ENCODE data around the gene ARHGAP26.
A peak's percentile ranks its signal among the peaks of the same experiment; 100 is the strongest.

Gene ARHGAP26

GRCh38 chr5:143001764-143002351, 231.7 kb downstream of the ARHGAP26 start:
- H3F3A ChIP-seq (ENCODE audit: insufficient read depth, low read length), result no peaks in the 10 kb centered on the region
- no peaks in the 10 kb centered on the region for H3K79me2 ChIP-seq (ENCODE audit: insufficient read depth, low read length)
- H3K36me3 ChIP-seq (ENCODE audit: insufficient read depth, low read length), result no peaks in the 10 kb centered on the region
- H3K27ac ChIP-seq (ENCODE audit: low read depth, low read length, poor library complexity, severe bottlenecking), result peak overlapping the region; percentile 87
- peak overlapping the region; percentile 80 for H2AFZ ChIP-seq (ENCODE audit: low read length)
- TF ChIP-seq CTCF (IDR thresholded peaks at IDR 0.05; ENCODE audit: low read length) (no peak), EZH2 (IDR thresholded peaks at IDR 0.05; ENCODE audit: borderline replicate concordance, low read length) (no peak)
- no peaks in the 10 kb centered on the region for H3K27me3 ChIP-seq (ENCODE audit: insufficient read depth, low read length)
- H3K4me3 ChIP-seq (ENCODE audit: low read depth, low read length, poor library complexity, severe bottlenecking), result no peak overlapping the region
- peak overlapping the region; percentile 47 for H3K4me2 ChIP-seq (ENCODE audit: low read length)
- peak overlapping the region; percentile 44; the same call in 1 of the 2 replicates for H3K9ac ChIP-seq (ENCODE audit: low read length)
- no peaks in the 10 kb centered on the region for H3K9me2 ChIP-seq (ENCODE audit: low read depth, low read length)
- H4K20me1 ChIP-seq (ENCODE audit: insufficient read depth, low read length), result no peaks in the 10 kb centered on the region
- no peaks in the 10 kb centered on the region for H3K9me3 ChIP-seq (ENCODE audit: low read length)
- peaks cover 80% of the 10 kb centered on the region for H3K4me1 ChIP-seq (ENCODE audit: insufficient read depth, low read length, severe bottlenecking)

GRCh38 chr5:143002459-143003327, 232.5 kb downstream of the ARHGAP26 start:
- H3K4me1 ChIP-seq (ENCODE audit: insufficient read depth, low read length, severe bottlenecking), result peaks cover 84% of the 10 kb centered on the region
- no peak overlapping the region for H3K4me3 ChIP-seq (ENCODE audit: low read depth, low read length, poor library complexity, severe bottlenecking)
- H3K79me2 ChIP-seq (ENCODE audit: insufficient read depth, low read length), result no peaks in the 10 kb centered on the region
- no peaks in the 10 kb centered on the region for H3K36me3 ChIP-seq (ENCODE audit: insufficient read depth, low read length)
- H4K20me1 ChIP-seq (ENCODE audit: insufficient read depth, low read length), result no peaks in the 10 kb centered on the region
- no peaks in the 10 kb centered on the region for H3F3A ChIP-seq (ENCODE audit: insufficient read depth, low read length)
- no peaks in the 10 kb centered on the region for H3K27me3 ChIP-seq (ENCODE audit: insufficient read depth, low read length)
- H3K9me2 ChIP-seq (ENCODE audit: low read depth, low read length), result no peaks in the 10 kb centered on the region
- TF ChIP-seq CTCF (IDR thresholded peaks at IDR 0.05; ENCODE audit: low read length) (peak; percentile 88), EZH2 (IDR thresholded peaks at IDR 0.05; ENCODE audit: borderline replicate concordance, low read length) (no peak)
- H3K27ac ChIP-seq (ENCODE audit: low read depth, low read length, poor library complexity, severe bottlenecking), result peak overlapping the region; percentile 87
- peak overlapping the region; percentile 47 for H3K4me2 ChIP-seq (ENCODE audit: low read length)
- no peaks in the 10 kb centered on the region for H3K9me3 ChIP-seq (ENCODE audit: low read length)
- H3K9ac ChIP-seq (ENCODE audit: low read length), result peak overlapping the region; percentile 58
- H2AFZ ChIP-seq (ENCODE audit: low read length), result 0 out of 2 replicates have a peak overlapping the region, but pooled peaks have one; percentile 47

GRCh38 chr5:143003328-143003636, 233.1 kb downstream of the ARHGAP26 start:
- H3K79me2 ChIP-seq (ENCODE audit: insufficient read depth, low read length), result no peaks in the 10 kb centered on the region
- no peaks in the 10 kb centered on the region for H3K9me2 ChIP-seq (ENCODE audit: low read depth, low read length)
- H3K9ac ChIP-seq (ENCODE audit: low read length), result peak overlapping the region; percentile 10; the same call in 1 of the 2 replicates
- TF ChIP-seq CTCF (IDR thresholded peaks at IDR 0.05; ENCODE audit: low read length), result no peak
- no peak for TF ChIP-seq EZH2 (IDR thresholded peaks at IDR 0.05; ENCODE audit: borderline replicate concordance, low read length)
- no peaks in the 10 kb centered on the region for H3F3A ChIP-seq (ENCODE audit: insufficient read depth, low read length)
- peak overlapping the region; percentile 47; the same call in 1 of the 2 replicates for H3K4me2 ChIP-seq (ENCODE audit: low read length)
- H3K4me1 ChIP-seq (ENCODE audit: insufficient read depth, low read length, severe bottlenecking), result peaks cover 80% of the 10 kb centered on the region
- H3K27ac ChIP-seq (ENCODE audit: low read depth, low read length, poor library complexity, severe bottlenecking), result peak overlapping the region; percentile 87
- H3K4me3 ChIP-seq (ENCODE audit: low read depth, low read length, poor library complexity, severe bottlenecking), result no peak overlapping the region
- H3K27me3 ChIP-seq (ENCODE audit: insufficient read depth, low read length), result no peaks in the 10 kb centered on the region
- H3K36me3 ChIP-seq (ENCODE audit: insufficient read depth, low read length), result no peaks in the 10 kb centered on the region
- no peaks in the 10 kb centered on the region for H4K20me1 ChIP-seq (ENCODE audit: insufficient read depth, low read length)
- H3K9me3 ChIP-seq (ENCODE audit: low read length), result no peaks in the 10 kb centered on the region
- no peak overlapping the region for H2AFZ ChIP-seq (ENCODE audit: low read length)
